Erythroblast (primary cell): ENCODE data around the gene FANCC.

Source experiments
- GATA1 ChIP-seq: IDR thresholded peaks from 2 replicates; pipeline ENCODE4 v1.6.1; 2011; ENCODE audit warnings: low read depth, mild to moderate bottlenecking, control low read depth, low read length, moderate library complexity
- POLR2A ChIP-seq: IDR thresholded peaks from 2 replicates; pipeline ENCODE4 v1.6.1; 2011; ENCODE audit warnings: mild to moderate bottlenecking, low read length

DNA sequence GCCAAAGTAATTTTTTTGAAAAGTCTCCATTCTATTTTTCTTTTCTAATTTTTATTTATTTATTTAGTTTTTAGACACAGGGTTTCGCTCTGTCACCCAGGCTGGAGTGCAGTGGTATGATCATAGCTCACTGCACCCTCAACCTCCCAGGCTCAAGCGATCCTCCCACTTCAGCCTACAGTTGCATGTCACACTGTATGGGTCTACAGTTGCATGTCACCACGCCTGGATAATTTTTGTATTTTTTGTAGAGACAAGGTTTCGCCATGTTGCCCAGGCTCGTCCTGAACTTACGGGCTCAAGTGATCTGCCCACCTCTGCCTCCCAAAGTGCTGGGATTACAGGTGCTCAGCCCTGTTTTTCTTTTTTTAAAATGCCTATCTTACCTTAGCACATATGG, 10.7 kb downstream of the FANCC start:
- no peak for TF ChIP-seq POLR2A
- no peak for TF ChIP-seq GATA1
